Renal cortical epithelial cell (primary cell): Measurements from ENCODE around the gene ZSWIM7. TPM values are rescaled to one million over a fixed set of nuclear protein-coding genes. Genes with fewer than 3 reads are reported as not detected.

Source experiments
- DNase-seq: peaks from one replicate; pipeline ENCODE4 v3.0.0-alpha.2; 2011; ENCODE audit warnings: low read depth
- total RNA-seq: library from RNA; depleted of rRNA; stranded (reverse); fragments of >200 nt; gene quantifications from 2 replicates; pipeline ENCODE4 v1.2.3, GENCODE V29; 2014

ZSWIM7 gene
- 18.1 and 32.1 TPM in 2 replicates for total RNA-seq

DNA sequence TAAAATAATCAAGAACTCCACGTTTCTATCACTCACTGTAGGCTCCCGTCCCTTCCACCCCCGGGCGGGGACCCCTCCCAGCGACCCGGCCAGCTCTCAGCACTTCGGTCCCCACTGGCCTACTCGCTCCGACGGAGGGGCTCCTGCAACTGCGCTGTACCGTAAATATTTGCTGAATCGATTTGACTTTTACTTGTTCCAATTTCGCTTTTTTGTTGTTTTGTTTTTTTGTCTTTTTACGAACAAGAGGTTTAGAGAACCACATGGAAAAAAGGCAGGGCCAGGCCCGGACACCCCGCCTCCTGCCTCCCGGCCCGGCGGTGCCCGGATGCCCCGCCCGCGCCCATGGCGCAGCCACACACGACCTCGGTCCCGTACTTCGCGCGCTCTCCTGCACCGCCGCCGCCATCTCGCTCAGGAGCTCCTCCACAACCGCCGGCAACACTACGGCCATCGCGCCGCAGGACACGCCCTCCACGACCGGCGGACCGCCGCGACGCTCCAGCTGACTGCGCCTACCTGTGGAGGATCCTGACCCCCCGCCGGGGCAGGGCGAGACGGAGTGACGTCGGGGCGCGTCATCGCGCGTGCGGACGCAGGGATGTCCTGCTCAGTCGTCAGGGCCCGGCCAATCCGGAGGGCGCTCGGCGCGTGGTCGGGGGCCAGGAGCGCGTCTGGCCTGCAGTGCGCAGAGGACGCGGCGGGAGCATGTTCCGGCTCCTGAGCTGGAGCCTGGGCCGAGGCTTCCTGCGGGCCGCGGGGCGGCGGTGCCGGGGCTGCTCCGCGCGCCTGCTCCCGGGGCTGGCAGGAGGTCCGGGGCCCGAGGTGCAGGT is at the start of gene ZSWIM7, which contains the start of gene TTC19:
Gene ZSWIM7 (minus strand): TSS at position 564 of the 833 bp plus-strand sequence. CDS start 110 bp downstream, at position 454.
Gene TTC19 (plus strand): TSS at position 684 of the 833 bp plus-strand sequence. CDS start 25 bp downstream, at position 709.
- DNase-seq, result peak; percentile 78

- DNase-seq, result no peak
Observed at GRCh38 chr17:16048811-16049449, 49.4 kb upstream of the ZSWIM7 start.

DNA sequence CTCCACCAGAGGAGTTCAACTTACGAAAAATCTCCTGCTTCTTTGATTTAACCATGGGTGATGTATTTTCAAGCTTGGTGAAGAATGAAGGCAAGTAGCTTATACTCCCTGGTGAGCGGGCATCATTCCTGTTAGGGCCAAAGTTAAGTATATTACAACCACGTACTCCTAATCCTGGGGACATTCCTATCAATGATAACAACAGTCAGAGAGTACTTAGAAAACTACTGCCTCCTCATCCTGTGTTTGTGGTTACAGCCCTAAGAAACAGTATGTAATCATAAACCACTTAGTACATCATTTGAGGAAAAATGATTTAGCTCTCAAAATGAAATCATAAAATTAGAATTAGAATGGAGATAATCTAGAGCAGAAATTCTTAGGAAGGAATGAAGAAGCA is 47.5 kb upstream of the ZSWIM7 start:
- no peak for DNase-seq

GRCh38 chr17:16044487-16044886 is 45.0 kb upstream of the ZSWIM7 start:
- no peak for DNase-seq

GRCh38 chr17:16040710-16041251 is 41.3 kb upstream of the ZSWIM7 start:
- DNase-seq, result peak; percentile 72

GRCh38 chr17:16037636-16038035 is 38.1 kb upstream of the ZSWIM7 start:
- peak; percentile 6 for DNase-seq

GRCh38 chr17:16036261-16036660 is 36.8 kb upstream of the ZSWIM7 start:
- no peak for DNase-seq

DNA sequence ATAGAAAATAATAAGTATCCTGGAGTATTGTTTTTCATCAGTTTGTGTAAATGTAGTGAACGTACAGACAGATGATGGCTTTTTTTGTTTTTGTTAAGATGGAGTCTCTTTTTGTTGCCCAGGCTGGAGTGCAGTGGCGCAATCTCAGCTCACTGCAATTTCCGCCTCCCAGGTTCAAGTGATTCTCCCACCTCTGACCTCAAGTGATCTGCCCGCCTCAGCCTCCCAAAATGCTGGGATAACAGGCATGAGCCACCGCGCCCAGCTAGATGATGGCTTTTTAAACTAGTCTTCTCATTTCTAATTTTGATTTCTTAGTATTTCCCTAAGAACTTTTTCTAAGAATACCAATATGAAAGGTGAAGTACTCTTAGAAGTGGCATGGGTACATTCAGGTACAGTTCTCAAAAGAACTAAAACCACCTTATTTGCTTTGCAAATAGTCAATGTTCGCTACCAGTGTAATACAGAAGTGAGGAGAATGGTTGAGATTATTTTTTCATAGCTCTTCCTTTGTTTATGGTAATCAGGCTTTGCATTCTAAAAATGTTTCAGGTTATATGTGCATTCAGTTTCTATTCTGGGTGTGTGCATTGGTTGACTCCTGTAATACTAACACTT is 34.3 kb upstream of the ZSWIM7 start:
- DNase-seq, result no peak

- DNase-seq, result peak; percentile 95
Observed at GRCh38 chr17:16027708-16028584, 28.4 kb upstream of the ZSWIM7 start.

DNA sequence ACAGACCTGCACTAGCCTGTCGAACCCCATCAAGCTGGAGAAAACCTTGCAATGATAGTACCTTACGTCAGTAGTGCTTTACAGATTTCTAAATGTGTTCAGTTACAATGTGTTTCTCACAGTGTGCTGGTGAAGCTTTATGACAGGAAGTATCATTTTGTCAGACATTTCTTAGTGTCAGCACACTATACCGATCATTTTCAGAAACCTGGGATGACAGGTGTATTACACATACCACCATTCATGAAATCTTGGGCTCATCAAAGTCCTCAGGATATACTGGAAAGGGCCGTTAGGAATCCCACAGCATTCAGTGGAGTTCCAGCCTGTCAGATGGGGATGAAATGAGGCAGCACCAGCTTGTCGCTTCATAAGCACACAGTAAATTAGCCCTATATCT is 27.4 kb upstream of the ZSWIM7 start:
- DNase-seq, result no peak

- no peak for DNase-seq
Observed at GRCh38 chr17:16025202-16025601, 25.7 kb upstream of the ZSWIM7 start.

GRCh38 chr17:16023881-16024280 is 24.4 kb upstream of the ZSWIM7 start:
- DNase-seq, result no peak

GRCh38 chr17:16019347-16019746 is 19.8 kb upstream of the ZSWIM7 start:
- DNase-seq, result no peak

- DNase-seq, result peak; percentile 71
Observed at GRCh38 chr17:16013943-16014407, 14.5 kb upstream of the ZSWIM7 start.

GRCh38 chr17:16007439-16007838 is 7.9 kb upstream of the ZSWIM7 start:
- no peak for DNase-seq

DNA sequence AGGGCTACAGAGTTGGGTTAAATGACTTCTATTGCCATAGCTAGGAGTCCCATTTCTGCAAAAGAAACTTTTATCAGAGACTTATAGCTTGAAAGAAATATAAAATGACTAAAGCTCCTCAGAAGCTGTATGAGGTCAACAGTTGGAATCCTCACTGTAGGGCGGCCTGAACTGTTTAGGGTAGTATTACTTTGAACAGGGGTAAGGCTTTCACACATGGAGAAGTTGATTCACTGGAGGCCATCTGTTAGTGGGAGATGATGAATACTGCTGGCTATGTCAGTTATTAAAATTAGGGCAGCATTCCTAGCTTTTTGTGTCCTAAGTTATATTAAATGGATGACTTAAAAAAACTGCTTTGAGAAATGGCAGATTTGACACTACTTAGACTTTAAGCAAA is 6.1 kb upstream of the ZSWIM7 start:
- no peak for DNase-seq

DNA sequence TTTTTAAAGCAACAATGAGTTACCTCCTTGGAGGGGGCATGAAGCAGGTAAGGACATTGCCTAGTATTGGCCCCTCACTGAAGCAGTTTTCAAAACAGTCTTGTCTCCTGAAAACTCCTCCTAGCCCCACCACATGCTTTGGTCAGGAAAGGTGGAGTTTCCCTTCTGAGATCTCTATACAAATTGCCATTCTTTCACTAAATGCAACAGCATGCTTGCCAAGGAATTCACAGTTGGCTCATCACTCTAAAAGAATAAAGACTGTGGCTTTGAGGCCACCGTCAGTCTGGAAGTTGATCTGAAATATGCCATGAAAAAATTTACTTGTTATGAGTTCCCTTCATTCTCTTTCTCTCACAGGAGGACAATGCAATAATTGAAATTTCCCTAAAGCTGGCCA is 4.3 kb upstream of the ZSWIM7 start:
- no peak for DNase-seq

DNA sequence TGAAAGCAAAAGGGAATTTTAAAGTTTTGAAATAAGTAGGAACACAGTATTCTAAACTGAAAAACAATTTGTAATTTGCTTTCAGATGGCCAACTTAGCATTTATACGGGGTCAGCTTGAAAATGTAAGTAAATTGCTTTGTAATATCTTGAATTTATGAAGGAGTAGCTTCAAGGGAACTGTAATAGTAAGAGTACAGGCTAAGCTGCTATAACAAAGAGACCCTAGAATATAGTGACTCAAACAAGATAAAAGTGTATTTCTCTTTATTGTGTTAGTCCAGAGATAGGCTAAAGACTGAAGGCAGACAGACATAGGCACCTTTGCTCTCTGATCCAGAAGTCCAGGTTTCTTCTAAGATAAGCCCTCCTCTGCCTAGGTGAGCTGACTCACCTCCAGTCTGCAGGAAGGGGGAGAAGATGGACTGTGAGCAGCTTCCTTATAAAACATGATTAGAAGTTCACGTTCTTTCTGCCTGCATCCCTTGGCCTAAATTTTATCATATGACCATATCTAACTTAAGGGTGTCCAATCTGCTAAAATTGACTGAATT is 3.3 kb upstream of the ZSWIM7 start:
- DNase-seq, result no peak

GRCh38 chr17:16001226-16001897 is 1.9 kb upstream of the ZSWIM7 start:
- DNase-seq, result no peak
